GM13977 (cell line): ENCODE measurements around the gene ZNF793.

Experiments used
- DNase-seq: peaks from one replicate; pipeline ENCODE4 v3.0.0; 2012; ENCODE audit warnings: low spot score
- in situ Hi-C: fragments of 300-500 bp; cut with MboI; formaldehyde crosslinking; loops from one replicate; pipeline ENCODE4 v1.12.0; 2022; ENCODE audit warnings: low sequenced_read_pairs, low pct_unique_long_range_greater_than_20kb, mixed read lengths, inconsistent platforms; ENCODE audit not compliant: unreplicated experiment
- TF ChIP-seq, protein P1 (sequence below): IDR thresholded peaks from 2 replicates; pipeline ENCODE4 v1.5.1; 2012; ENCODE audit warnings: mild to moderate bottlenecking, control low read depth; ENCODE audit not compliant: insufficient read depth; ENCODE audit errors: extremely low read depth, missing control alignments

The ZNF793 gene

DNA sequence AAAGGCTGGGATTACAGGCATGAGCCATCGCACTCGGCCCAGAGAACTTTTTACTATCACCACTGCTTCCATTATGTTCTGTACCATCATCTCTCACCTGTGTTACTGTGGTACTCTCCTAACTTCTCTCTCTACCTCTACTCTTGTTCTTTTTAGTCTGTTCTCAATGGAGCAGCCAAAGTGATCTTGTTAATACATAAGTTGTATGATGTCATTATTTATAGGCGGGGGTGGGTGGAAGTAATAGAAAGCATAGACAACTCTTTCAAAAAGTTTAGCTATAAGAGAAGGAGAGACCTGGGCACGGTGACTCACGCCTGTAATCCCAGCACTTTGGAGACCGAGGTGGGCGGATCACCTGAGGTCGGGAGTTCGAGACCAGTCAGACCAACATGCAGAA is 34.6 kb upstream of the ZNF793 start:
- in situ Hi-C loops = no loop called here
- no peak for DNase-seq
- TF ChIP-seq, protein P1, sequence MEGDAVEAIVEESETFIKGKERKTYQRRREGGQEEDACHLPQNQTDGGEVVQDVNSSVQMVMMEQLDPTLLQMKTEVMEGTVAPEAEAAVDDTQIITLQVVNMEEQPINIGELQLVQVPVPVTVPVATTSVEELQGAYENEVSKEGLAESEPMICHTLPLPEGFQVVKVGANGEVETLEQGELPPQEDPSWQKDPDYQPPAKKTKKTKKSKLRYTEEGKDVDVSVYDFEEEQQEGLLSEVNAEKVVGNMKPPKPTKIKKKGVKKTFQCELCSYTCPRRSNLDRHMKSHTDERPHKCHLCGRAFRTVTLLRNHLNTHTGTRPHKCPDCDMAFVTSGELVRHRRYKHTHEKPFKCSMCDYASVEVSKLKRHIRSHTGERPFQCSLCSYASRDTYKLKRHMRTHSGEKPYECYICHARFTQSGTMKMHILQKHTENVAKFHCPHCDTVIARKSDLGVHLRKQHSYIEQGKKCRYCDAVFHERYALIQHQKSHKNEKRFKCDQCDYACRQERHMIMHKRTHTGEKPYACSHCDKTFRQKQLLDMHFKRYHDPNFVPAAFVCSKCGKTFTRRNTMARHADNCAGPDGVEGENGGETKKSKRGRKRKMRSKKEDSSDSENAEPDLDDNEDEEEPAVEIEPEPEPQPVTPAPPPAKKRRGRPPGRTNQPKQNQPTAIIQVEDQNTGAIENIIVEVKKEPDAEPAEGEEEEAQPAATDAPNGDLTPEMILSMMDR = no peak

DNA sequence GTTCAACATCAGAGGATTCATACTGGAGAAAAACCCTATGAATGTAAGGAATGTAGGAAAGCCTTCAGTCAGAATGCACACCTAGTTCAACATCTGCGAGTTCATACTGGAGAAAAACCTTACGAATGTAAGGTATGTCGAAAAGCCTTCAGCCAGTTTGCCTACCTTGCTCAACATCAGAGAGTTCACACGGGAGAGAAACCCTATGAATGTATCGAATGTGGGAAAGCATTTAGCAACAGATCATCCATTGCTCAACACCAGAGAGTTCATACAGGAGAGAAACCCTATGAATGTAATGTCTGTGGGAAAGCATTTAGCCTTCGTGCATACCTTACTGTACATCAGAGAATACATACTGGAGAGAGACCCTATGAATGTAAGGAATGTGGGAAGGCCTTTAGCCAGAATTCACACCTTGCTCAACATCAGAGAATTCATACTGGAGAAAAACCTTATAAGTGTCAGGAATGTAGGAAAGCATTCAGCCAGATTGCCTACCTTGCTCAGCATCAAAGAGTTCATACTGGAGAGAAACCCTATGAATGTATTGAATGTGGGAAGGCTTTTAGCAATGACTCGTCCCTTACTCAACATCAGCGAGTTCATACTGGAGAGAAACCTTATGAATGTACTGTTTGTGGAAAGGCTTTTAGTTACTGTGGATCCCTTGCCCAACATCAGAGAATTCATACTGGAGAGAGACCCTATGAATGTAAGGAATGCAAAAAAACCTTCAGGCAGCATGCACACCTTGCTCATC is 22.2 kb upstream of the ZNF793 start:
- no peak for DNase-seq
- TF ChIP-seq, protein P1 = no peak
- in situ Hi-C loops = no loop called here

DNA sequence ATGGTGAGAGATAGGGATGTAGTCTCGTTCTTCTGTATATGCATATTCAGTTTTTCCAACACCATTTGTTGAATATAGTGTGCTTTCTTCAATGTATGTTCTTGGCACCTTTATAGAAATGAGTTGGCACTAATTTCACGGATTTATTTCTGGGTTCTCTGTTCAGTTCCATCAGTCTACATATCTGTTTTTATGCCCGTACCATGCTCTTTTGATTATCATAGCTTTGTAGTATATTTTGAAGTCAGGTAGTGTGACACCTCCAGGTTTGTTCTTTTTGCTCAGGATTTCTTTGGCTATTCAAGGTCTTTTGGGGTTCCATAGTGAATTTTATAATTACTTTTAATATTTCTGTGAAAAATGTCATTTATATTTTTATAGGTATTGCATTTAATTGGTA is 14.5 kb upstream of the ZNF793 start:
- in situ Hi-C loops = no loop called here
- no peak for DNase-seq
- TF ChIP-seq, protein P1 = no peak

DNA sequence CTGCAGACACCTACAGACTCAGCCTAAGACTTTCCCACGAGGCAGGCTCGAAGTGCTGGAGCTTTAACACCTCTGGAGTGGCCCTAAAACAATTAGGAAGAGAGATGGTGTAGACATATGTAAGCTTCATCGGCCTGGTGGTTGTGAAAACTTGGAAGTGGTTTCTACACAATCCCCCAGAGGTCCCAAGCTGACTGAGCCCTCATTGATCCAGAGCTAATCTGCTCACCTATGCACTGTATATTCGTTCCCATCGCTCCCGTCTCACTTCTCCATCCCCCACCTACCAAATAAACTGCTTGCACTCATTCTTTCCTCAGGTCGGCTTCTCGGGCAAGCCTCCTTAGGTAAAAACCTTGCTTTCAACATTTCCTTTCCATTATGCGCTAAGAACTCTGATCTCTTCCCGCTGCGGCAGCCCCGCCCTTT is 767 bp upstream of the ZNF793 start:
- in situ Hi-C loops = no loop called here
- DNase-seq = peak; percentile 21
- TF ChIP-seq, protein P1 = no peak

DNA sequence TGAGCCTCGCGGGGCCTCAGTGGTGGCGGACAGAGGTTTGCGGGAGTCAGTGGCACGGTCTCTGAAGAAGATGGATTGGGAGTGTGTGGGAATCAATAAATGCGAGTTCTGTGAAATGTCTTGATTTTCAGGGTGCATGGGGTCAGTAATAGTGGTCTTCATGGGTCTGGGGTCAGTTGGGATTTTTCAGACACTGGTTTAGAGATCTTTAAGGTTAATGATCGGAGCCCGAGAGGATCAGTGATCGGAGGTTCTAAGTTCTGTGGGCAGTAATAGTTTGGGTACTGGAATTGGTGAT is 377 bp downstream of the ZNF793 start:
- in situ Hi-C loops = no loop called here
- DNase-seq = no peak
- TF ChIP-seq, protein P1 = no peak

DNA sequence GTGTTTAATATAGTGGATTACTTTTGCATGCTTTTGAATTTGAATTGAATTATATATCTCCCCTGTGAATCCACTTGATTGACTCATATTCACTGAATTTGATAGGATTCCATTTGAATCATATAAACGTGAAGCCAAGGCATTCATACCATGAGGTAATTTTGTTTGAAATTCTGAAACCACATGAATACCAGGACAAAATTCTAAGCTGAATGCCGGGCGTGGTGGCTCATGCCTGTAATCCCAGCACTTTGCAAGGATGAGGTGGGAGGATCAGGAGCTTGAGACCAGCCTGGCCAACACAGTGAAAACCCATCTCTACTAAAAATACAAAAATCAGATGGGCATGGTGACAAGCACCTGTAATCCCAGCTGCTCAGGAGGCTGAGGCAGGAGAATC is 4.4 kb downstream of the ZNF793 start:
- TF ChIP-seq, protein P1 = no peak
- in situ Hi-C loops = no loop called here

More for the DNA sequence above, 4.4 kb downstream of the ZNF793 start:
- DNase-seq = no peak
